ENCODE results near the gene HSPH1.

The HSPH1 gene

DNA sequence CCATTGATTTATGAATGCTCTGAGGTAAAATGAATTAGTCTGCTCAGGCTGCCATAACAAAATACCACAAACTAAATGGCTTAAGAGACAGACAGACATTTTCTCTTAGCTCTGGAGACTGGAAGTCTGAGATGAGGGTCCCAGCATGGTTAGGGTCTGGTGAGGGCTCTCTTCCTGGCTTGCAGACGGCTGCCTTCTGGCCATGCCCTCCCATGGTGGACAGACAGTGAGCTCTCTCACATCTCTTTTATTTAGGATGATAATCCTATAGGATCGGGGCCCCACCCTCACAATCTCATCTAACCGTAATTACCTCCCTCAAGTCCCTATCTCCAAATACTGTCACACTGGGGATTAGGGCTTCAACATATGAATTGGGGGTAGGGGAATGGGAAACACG, 47.1 kb downstream of the HSPH1 start:
- no peak for TF ChIP-seq EZH2phosphoT487 (IDR thresholded peaks at IDR 0.05; ENCODE audit: low read depth)
- TF ChIP-seq, protein P1, sequence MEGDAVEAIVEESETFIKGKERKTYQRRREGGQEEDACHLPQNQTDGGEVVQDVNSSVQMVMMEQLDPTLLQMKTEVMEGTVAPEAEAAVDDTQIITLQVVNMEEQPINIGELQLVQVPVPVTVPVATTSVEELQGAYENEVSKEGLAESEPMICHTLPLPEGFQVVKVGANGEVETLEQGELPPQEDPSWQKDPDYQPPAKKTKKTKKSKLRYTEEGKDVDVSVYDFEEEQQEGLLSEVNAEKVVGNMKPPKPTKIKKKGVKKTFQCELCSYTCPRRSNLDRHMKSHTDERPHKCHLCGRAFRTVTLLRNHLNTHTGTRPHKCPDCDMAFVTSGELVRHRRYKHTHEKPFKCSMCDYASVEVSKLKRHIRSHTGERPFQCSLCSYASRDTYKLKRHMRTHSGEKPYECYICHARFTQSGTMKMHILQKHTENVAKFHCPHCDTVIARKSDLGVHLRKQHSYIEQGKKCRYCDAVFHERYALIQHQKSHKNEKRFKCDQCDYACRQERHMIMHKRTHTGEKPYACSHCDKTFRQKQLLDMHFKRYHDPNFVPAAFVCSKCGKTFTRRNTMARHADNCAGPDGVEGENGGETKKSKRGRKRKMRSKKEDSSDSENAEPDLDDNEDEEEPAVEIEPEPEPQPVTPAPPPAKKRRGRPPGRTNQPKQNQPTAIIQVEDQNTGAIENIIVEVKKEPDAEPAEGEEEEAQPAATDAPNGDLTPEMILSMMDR (IDR thresholded peaks at IDR 0.05; ENCODE audit: low read depth, low read length): no peak
- Histone ChIP-seq H3K9ac (ENCODE audit: low read length) (no peak overlapping the region), H3K79me2 (ENCODE audit: low read length) (no peaks in the 10 kb centered on the region), H3K27ac (ENCODE audit: low read length) (no peak overlapping the region), H3K4me1 (ENCODE audit: low read length) (no peaks in the 10 kb centered on the region), H3K27me3 (ENCODE audit: low read depth, low read length) (peaks cover 77% of the 10 kb centered on the region), H3K9me3 (ENCODE audit: insufficient read depth, low read length) (no peaks in the 10 kb centered on the region), H3K4me2 (ENCODE audit: low read length) (no peak overlapping the region), H4K20me1 (ENCODE audit: insufficient read depth, low read length) (no peaks in the 10 kb centered on the region), H3K4me3 (ENCODE audit: low read length) (no peak overlapping the region), H3K36me3 (replicated peaks; ENCODE audit: low read depth, low read length) (no peaks in the 10 kb centered on the region), H2AFZ (ENCODE audit: low read depth, low read length) (no peak overlapping the region)

DNA sequence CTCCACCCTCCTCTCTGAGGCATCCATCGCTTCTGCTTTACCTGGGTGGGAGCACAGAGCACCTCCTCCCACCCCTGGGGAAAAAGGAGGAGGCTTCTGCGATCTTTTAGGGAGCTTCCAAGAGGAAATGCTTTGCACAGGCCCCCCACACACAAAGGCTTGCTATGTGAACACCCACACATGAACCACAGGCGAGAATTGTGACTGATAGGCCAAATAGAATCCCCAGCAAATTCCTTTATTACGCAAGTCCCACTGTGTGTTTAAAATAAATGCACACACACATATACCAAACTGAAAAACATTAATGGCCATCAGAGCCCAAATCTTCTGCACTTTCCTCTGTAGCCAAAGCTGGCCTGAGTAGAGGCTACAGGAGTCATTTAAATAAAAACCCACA, 50.6 kb downstream of the HSPH1 start:
- H3K9ac ChIP-seq (ENCODE audit: low read length): no peak overlapping the region
- H3K4me3 ChIP-seq (ENCODE audit: low read length): no peak overlapping the region
- H2AFZ ChIP-seq (ENCODE audit: low read depth, low read length): no peak overlapping the region
- H3K36me3 ChIP-seq (replicated peaks; ENCODE audit: low read depth, low read length): no peaks in the 10 kb centered on the region
- no peak overlapping the region for H3K4me2 ChIP-seq (ENCODE audit: low read length)
- peaks cover 54% of the 10 kb centered on the region for H3K27me3 ChIP-seq (ENCODE audit: low read depth, low read length)
- TF ChIP-seq EZH2phosphoT487 (IDR thresholded peaks at IDR 0.05; ENCODE audit: low read depth): no peak
- TF ChIP-seq, protein P1 (IDR thresholded peaks at IDR 0.05; ENCODE audit: low read depth, low read length): no peak
- H3K9me3 ChIP-seq (ENCODE audit: insufficient read depth, low read length): no peaks in the 10 kb centered on the region
- H3K4me1 ChIP-seq (ENCODE audit: low read length): no peaks in the 10 kb centered on the region
- H4K20me1 ChIP-seq (ENCODE audit: insufficient read depth, low read length): no peaks in the 10 kb centered on the region
- no peak overlapping the region for H3K27ac ChIP-seq (ENCODE audit: low read length)
- H3K79me2 ChIP-seq (ENCODE audit: low read length): no peaks in the 10 kb centered on the region

DNA sequence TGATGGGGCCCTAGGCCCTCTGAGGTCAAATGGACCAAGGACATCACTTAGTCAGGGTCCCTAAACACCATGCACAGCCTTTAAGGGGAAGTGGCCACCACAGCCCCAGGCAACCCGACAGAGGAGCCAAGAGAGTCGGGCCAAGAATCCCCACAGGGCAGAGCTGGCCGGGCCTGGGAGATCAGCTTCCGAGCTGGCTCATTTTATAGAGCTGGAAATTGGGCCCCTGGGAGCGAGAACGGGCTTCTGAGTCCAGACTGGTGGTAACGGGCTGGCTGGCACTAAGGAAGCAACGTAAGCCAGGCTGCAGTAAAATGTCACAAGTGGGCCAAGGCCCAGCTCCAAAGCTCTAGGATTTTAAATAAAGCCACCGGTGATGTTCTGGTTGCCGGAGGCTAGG, 51.1 kb downstream of the HSPH1 start:
- Histone ChIP-seq H3K9ac (ENCODE audit: low read length) (no peak overlapping the region), H4K20me1 (ENCODE audit: insufficient read depth, low read length) (no peaks in the 10 kb centered on the region), H3K4me3 (ENCODE audit: low read length) (no peak overlapping the region), H3K4me2 (ENCODE audit: low read length) (no peak overlapping the region), H3K36me3 (replicated peaks; ENCODE audit: low read depth, low read length) (no peaks in the 10 kb centered on the region), H3K27me3 (ENCODE audit: low read depth, low read length) (peaks cover 49% of the 10 kb centered on the region), H3K4me1 (ENCODE audit: low read length) (no peaks in the 10 kb centered on the region), H3K9me3 (ENCODE audit: insufficient read depth, low read length) (no peaks in the 10 kb centered on the region), H2AFZ (ENCODE audit: low read depth, low read length) (no peak overlapping the region), H3K79me2 (ENCODE audit: low read length) (no peaks in the 10 kb centered on the region), H3K27ac (ENCODE audit: low read length) (no peak overlapping the region)
- TF ChIP-seq, protein P1 (IDR thresholded peaks at IDR 0.05; ENCODE audit: low read depth, low read length): no peak
- no peak for TF ChIP-seq EZH2phosphoT487 (IDR thresholded peaks at IDR 0.05; ENCODE audit: low read depth)

DNA sequence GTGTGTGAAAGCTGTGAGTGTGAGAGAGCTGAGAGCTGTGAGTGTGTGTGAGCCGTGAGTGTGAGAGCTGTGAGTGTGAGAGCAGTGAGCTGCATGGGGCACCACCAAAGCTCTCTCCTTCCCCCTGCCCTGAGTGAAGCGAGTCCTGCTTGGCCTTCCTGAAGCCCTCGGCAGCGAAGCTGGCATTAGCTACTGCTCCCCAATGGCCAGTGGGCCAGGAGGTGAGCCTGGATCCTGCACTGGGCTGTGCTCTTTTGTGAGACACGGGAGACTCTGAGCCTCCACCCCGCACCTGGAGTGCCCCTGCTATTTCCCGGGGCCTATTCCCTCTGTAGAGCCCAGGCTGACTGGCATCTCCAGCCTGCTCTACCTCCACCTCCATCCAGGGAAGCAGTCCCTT, 51.5 kb downstream of the HSPH1 start:
- H4K20me1 ChIP-seq (ENCODE audit: insufficient read depth, low read length): no peaks in the 10 kb centered on the region
- H3K4me1 ChIP-seq (ENCODE audit: low read length): no peaks in the 10 kb centered on the region
- no peak for TF ChIP-seq EZH2phosphoT487 (IDR thresholded peaks at IDR 0.05; ENCODE audit: low read depth)
- TF ChIP-seq, protein P1 (IDR thresholded peaks at IDR 0.05; ENCODE audit: low read depth, low read length): no peak
- H3K27ac ChIP-seq (ENCODE audit: low read length): no peak overlapping the region
- H3K9me3 ChIP-seq (ENCODE audit: insufficient read depth, low read length): no peaks in the 10 kb centered on the region
- H3K79me2 ChIP-seq (ENCODE audit: low read length): no peaks in the 10 kb centered on the region
- no peak overlapping the region for H2AFZ ChIP-seq (ENCODE audit: low read depth, low read length)
- no peak overlapping the region for H3K4me3 ChIP-seq (ENCODE audit: low read length)
- H3K4me2 ChIP-seq (ENCODE audit: low read length): no peak overlapping the region
- H3K27me3 ChIP-seq (ENCODE audit: low read depth, low read length): peaks cover 44% of the 10 kb centered on the region
- no peak overlapping the region for H3K9ac ChIP-seq (ENCODE audit: low read length)
- no peaks in the 10 kb centered on the region for H3K36me3 ChIP-seq (replicated peaks; ENCODE audit: low read depth, low read length)

All from OCI-LY3 (cell line).